GM23338 (cell line): ENCODE measurements around the gene SOX13. TPM values are rescaled to one million over a fixed set of nuclear protein-coding genes. Genes with fewer than 3 reads are reported as not detected.

Experiments
- ATAC-seq: fragments of 200-7000 bp; cut with Tn5 transposase; 3 replicates; pipeline ENCODE4 v1.9.1; 2020
- DNase-seq: peaks from one replicate; pipeline ENCODE4 v3.0.0-alpha.2; 2015; ENCODE audit warnings: low spot score
- H2AFZ ChIP-seq: fragments of 200-600 bp; sonication (generic); 2 replicates; pipeline ENCODE4 v1.8.0; 2016; ENCODE audit warnings: antibody characterized with exemption, mild to moderate bottlenecking, moderate library complexity
- H3F3A ChIP-seq: fragments of 200-600 bp; sonication (generic); replicated peaks from 2 replicates; pipeline ENCODE4 v1.8.0; 2017; ENCODE audit warnings: antibody characterized with exemption, mixed run types, low read depth
- H3K27ac ChIP-seq: fragments of 200-600 bp; sonication (generic); 2 replicates; pipeline ENCODE4 v1.6.1; 2016; ENCODE audit warnings: low read depth
- H3K27me3 ChIP-seq: fragments of 200-600 bp; sonication (generic); 2 replicates; pipeline ENCODE4 v1.8.0; 2016; ENCODE audit warnings: mild to moderate bottlenecking, mixed run types, moderate library complexity; ENCODE audit not compliant: insufficient read depth
- H3K36me3 ChIP-seq: fragments of 200-600 bp; sonication (generic); 2 replicates; pipeline ENCODE4 v1.8.0; 2016; ENCODE audit warnings: mild to moderate bottlenecking; ENCODE audit not compliant: insufficient read depth
- H3K4me1 ChIP-seq: fragments of 200-600 bp; sonication (generic); 2 replicates; pipeline ENCODE4 v1.8.0; 2016; ENCODE audit warnings: mild to moderate bottlenecking, moderate library complexity; ENCODE audit not compliant: insufficient read depth
- H3K4me2 ChIP-seq: fragments of 200-600 bp; sonication (generic); 2 replicates; pipeline ENCODE4 v1.7.1; 2017; ENCODE audit warnings: mixed run types
- H3K4me3 ChIP-seq: fragments of 200-600 bp; sonication (generic); 2 replicates; pipeline ENCODE4 v1.6.1; 2016; ENCODE audit warnings: mixed run types
- H3K79me2 ChIP-seq: fragments of 200-600 bp; sonication (generic); replicated peaks from 2 replicates; pipeline ENCODE4 v1.8.0; 2017; ENCODE audit warnings: mild to moderate bottlenecking; ENCODE audit not compliant: insufficient read depth
- H3K9me2 ChIP-seq: fragments of 200-600 bp; sonication (generic); 2 replicates; pipeline ENCODE4 v1.8.0; 2017; ENCODE audit not compliant: insufficient read depth
- H4K20me1 ChIP-seq: fragments of 200-600 bp; sonication (generic); replicated peaks from 2 replicates; pipeline ENCODE4 v1.8.0; 2017; ENCODE audit warnings: mild to moderate bottlenecking; ENCODE audit not compliant: insufficient read depth
- H3K27ac Mint-ChIP-seq: 2 replicates; pipeline ENCODE4 v1.8.0; 2020; ENCODE audit warnings: inconsistent platforms, mild to moderate bottlenecking, moderate library complexity, mixed read lengths
- H3K27me3 Mint-ChIP-seq: 3 replicates; pipeline ENCODE4 v1.8.0; 2022; ENCODE audit warnings: low read depth, mild to moderate bottlenecking, moderate library complexity, mixed read lengths, inconsistent platforms; ENCODE audit not compliant: insufficient read depth, poor library complexity
- H3K36me3 Mint-ChIP-seq: 3 replicates; pipeline ENCODE4 v1.8.0; 2021; ENCODE audit warnings: low read depth, mild to moderate bottlenecking, inconsistent platforms, moderate library complexity, mixed read lengths
- H3K4me1 Mint-ChIP-seq: 3 replicates; pipeline ENCODE4 v1.8.0; 2020; ENCODE audit warnings: mild to moderate bottlenecking, inconsistent platforms, mixed read lengths
- H3K4me3 Mint-ChIP-seq: 3 replicates; pipeline ENCODE4 v1.8.0; 2021; ENCODE audit warnings: moderate library complexity, mild to moderate bottlenecking, inconsistent platforms, mixed read lengths
- H3K9me3 Mint-ChIP-seq: 3 replicates; pipeline ENCODE4 v1.8.0; 2020; ENCODE audit warnings: moderate library complexity, mild to moderate bottlenecking, inconsistent platforms, mixed read lengths
- CREB1 ChIP-seq: fragments of 250-450 bp; sonication (Bioruptor Pico); IDR thresholded peaks from 2 replicates; pipeline ENCODE4 v1.5.0; 2020; ENCODE audit warnings: low read depth, mild to moderate bottlenecking, moderate library complexity
- EZH2 ChIP-seq: fragments of 200-600 bp; sonication (generic); IDR thresholded peaks from one replicate; pipeline ENCODE4 v1.8.0; 2017; ENCODE audit warnings: antibody characterized with exemption, mild to moderate bottlenecking, low read depth; ENCODE audit not compliant: unreplicated experiment
- EZH2phosphoT487 ChIP-seq: fragments of 200-600 bp; sonication (generic); IDR thresholded peaks from one replicate; pipeline ENCODE4 v1.8.1; 2018; ENCODE audit warnings: antibody characterized with exemption; ENCODE audit not compliant: unreplicated experiment
- JUNB ChIP-seq: IDR thresholded peaks from one replicate; pipeline ENCODE4 v1.6.1; 2016; ENCODE audit warnings: antibody characterized with exemption; ENCODE audit not compliant: unreplicated experiment
- NANOG ChIP-seq: IDR thresholded peaks from 2 replicates; pipeline ENCODE4 v1.6.1; 2016; ENCODE audit warnings: antibody characterized with exemption, borderline replicate concordance
- polyA plus RNA-seq: library from polyadenylated mRNA; unstranded; fragments of >200 nt; fragmentation: Nextera tagmentation; extraction: Ambion mirVana; gene quantifications from 2 replicates; pipeline ENCODE4 v1.2.1, GENCODE V29; 2016
- total RNA-seq: library from RNA; depleted of rRNA; stranded (reverse); fragments of >200 nt; shearing (Covaris generic); gene quantifications from 2 replicates; pipeline ENCODE4 v1.2.3, GENCODE V29; 2014
- TF ChIP-seq, protein P1 (sequence below): fragments of 250-450 bp; sonication (Bioruptor Pico); IDR thresholded peaks from 2 replicates; pipeline ENCODE4 v1.5.0; 2020; ENCODE audit warnings: mild to moderate bottlenecking, moderate library complexity
- TF ChIP-seq, protein P2 (sequence below): IDR thresholded peaks from 2 replicates; pipeline ENCODE4 v1.6.1; 2016; ENCODE audit warnings: antibody characterized with exemption

SOX13 gene
- total and polyA plus RNA-seq, 2 experiments from 2014 or later = 28.6 to 123 TPM

GRCh38 chr1:204102029-204102611 lies 29.2 kb downstream of the SOX13 start:
- TF ChIP-seq JUNB = no peak
- no peak overlapping the region for H3K4me3 Mint-ChIP-seq
- peaks cover 100% of the 10 kb centered on the region for H3K79me2 ChIP-seq
- no peak overlapping the region for H3K4me3 ChIP-seq
- H3K36me3 ChIP-seq = no peaks in the 10 kb centered on the region
- peaks cover 60% of the 10 kb centered on the region for H4K20me1 ChIP-seq
- peak overlapping the region; percentile 79; the same call in 1 of the 2 replicates for H3K27ac ChIP-seq
- peaks cover 6% of the 10 kb centered on the region; the same call in 2 of the 3 replicates for H3K36me3 Mint-ChIP-seq
- peaks cover 64% of the 10 kb centered on the region for H3K4me1 ChIP-seq
- no peak overlapping the region for H2AFZ ChIP-seq
- no peaks in the 10 kb centered on the region for H3K27me3 ChIP-seq
- H3K9me3 Mint-ChIP-seq = no peaks in the 10 kb centered on the region
- DNase-seq (no peak), ATAC-seq (peak; percentile 14; the same call in 2 of the 3 replicates)
- H3K4me2 ChIP-seq = peak overlapping the region; percentile 4
- no peaks in the 10 kb centered on the region for H3K9me2 ChIP-seq
- H3F3A ChIP-seq = 0 out of 2 replicates have a peak, but pooled peaks cover 5% of the 10 kb centered on the region
- peak overlapping the region; percentile 74; the same call in 1 of the 2 replicates for H3K27ac Mint-ChIP-seq
- peaks cover 70% of the 10 kb centered on the region for H3K4me1 Mint-ChIP-seq
- peaks cover 23% of the 10 kb centered on the region for H3K27me3 Mint-ChIP-seq

- Histone ChIP-seq H3K4me1 (peaks cover 67% of the 10 kb centered on the region), H3K4me2 (peak overlapping the region; percentile 4), H3K79me2 (peaks cover 98% of the 10 kb centered on the region), H2AFZ (no peak overlapping the region), H3K27ac (no peak overlapping the region), H3K4me3 (no peak overlapping the region), H3K9me2 (no peaks in the 10 kb centered on the region), H4K20me1 (peaks cover 57% of the 10 kb centered on the region), H3K27me3 (no peaks in the 10 kb centered on the region), H3K36me3 (no peaks in the 10 kb centered on the region), H3F3A (0 out of 2 replicates have a peak, but pooled peaks cover 5% of the 10 kb centered on the region)
- H3K36me3 Mint-ChIP-seq = peaks cover 6% of the 10 kb centered on the region; the same call in 1 of the 3 replicates
- peak overlapping the region; percentile 80 for H3K27ac Mint-ChIP-seq
- DNase-seq = no peak
- no peak overlapping the region; the same call in 2 of the 3 replicates for H3K4me3 Mint-ChIP-seq
- H3K27me3 Mint-ChIP-seq = peaks cover 29% of the 10 kb centered on the region
- ATAC-seq = no peak
- TF ChIP-seq, protein P1, sequence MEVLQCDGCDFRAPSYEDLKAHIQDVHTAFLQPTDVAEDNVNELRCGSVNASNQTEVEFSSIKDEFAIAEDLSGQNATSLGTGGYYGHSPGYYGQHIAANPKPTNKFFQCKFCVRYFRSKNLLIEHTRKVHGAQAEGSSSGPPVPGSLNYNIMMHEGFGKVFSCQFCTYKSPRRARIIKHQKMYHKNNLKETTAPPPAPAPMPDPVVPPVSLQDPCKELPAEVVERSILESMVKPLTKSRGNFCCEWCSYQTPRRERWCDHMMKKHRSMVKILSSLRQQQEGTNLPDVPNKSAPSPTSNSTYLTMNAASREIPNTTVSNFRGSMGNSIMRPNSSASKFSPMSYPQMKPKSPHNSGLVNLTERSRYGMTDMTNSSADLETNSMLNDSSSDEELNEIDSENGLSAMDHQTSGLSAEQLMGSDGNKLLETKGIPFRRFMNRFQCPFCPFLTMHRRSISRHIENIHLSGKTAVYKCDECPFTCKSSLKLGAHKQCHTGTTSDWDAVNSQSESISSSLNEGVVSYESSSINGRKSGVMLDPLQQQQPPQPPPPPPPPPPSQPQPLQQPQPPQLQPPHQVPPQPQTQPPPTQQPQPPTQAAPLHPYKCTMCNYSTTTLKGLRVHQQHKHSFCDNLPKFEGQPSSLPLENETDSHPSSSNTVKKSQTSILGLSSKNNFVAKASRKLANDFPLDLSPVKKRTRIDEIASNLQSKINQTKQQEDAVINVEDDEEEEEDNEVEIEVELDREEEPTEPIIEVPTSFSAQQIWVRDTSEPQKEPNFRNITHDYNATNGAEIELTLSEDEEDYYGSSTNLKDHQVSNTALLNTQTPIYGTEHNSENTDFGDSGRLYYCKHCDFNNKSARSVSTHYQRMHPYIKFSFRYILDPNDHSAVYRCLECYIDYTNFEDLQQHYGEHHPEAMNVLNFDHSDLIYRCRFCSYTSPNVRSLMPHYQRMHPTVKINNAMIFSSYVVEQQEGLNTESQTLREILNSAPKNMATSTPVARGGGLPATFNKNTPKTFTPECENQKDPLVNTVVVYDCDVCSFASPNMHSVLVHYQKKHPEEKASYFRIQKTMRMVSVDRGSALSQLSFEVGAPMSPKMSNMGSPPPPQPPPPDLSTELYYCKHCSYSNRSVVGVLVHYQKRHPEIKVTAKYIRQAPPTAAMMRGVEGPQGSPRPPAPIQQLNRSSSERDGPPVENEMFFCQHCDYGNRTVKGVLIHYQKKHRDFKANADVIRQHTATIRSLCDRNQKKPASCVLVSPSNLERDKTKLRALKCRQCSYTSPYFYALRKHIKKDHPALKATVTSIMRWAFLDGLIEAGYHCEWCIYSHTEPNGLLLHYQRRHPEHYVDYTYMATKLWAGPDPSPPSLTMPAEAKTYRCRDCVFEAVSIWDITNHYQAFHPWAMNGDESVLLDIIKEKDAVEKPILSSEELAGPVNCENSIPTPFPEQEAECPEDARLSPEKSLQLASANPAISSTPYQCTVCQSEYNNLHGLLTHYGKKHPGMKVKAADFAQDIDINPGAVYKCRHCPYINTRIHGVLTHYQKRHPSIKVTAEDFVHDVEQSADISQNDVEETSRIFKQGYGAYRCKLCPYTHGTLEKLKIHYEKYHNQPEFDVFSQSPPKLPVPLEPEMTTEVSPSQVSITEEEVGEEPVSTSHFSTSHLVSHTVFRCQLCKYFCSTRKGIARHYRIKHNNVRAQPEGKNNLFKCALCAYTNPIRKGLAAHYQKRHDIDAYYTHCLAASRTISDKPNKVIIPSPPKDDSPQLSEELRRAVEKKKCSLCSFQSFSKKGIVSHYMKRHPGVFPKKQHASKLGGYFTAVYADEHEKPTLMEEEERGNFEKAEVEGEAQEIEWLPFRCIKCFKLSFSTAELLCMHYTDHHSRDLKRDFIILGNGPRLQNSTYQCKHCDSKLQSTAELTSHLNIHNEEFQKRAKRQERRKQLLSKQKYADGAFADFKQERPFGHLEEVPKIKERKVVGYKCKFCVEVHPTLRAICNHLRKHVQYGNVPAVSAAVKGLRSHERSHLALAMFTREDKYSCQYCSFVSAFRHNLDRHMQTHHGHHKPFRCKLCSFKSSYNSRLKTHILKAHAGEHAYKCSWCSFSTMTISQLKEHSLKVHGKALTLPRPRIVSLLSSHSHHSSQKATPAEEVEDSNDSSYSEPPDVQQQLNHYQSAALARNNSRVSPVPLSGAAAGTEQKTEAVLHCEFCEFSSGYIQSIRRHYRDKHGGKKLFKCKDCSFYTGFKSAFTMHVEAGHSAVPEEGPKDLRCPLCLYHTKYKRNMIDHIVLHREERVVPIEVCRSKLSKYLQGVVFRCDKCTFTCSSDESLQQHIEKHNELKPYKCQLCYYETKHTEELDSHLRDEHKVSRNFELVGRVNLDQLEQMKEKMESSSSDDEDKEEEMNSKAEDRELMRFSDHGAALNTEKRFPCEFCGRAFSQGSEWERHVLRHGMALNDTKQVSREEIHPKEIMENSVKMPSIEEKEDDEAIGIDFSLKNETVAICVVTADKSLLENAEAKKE (CRISPR knock-in tag) = no peak
- TF ChIP-seq CREB1 (CRISPR knock-in tag) = no peak
- TF ChIP-seq NANOG = no peak
- TF ChIP-seq EZH2 = no peak
- TF ChIP-seq, protein P2, sequence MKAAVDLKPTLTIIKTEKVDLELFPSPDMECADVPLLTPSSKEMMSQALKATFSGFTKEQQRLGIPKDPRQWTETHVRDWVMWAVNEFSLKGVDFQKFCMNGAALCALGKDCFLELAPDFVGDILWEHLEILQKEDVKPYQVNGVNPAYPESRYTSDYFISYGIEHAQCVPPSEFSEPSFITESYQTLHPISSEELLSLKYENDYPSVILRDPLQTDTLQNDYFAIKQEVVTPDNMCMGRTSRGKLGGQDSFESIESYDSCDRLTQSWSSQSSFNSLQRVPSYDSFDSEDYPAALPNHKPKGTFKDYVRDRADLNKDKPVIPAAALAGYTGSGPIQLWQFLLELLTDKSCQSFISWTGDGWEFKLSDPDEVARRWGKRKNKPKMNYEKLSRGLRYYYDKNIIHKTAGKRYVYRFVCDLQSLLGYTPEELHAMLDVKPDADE = no peak
- TF ChIP-seq EZH2phosphoT487 = no peak
- H3K4me1 Mint-ChIP-seq = peaks cover 77% of the 10 kb centered on the region
- no peaks in the 10 kb centered on the region for H3K9me3 Mint-ChIP-seq
Observed at GRCh38 chr1:204102739-204103430, 30.0 kb downstream of the SOX13 start.
